GM18519 (cell line): ENCODE results near the gene NAA20.

Experiments used
- ATAC-seq: cut with Tn5 transposase; IDR thresholded peaks from one replicate; pipeline ENCODE4 v1.9.1; 2021; ENCODE audit warnings: mild to moderate bottlenecking, moderate library complexity; ENCODE audit not compliant: unreplicated experiment, low FRiP score

The NAA20 gene

GRCh38 chr20:20070871-20071726 is 53.9 kb downstream of the NAA20 start:
- no peak for ATAC-seq

- no peak for ATAC-seq
Observed at GRCh38 chr20:20073801-20074371, 56.7 kb downstream of the NAA20 start.

- no peak for ATAC-seq
Observed at GRCh38 chr20:20075032-20075431, 57.9 kb downstream of the NAA20 start.

- no peak for ATAC-seq
Observed at GRCh38 chr20:20076297-20077065, 59.3 kb downstream of the NAA20 start.

- ATAC-seq: no peak
Observed at GRCh38 chr20:20078041-20078440, 60.9 kb downstream of the NAA20 start.

- no peak for ATAC-seq
Observed at GRCh38 chr20:20079102-20079784, 62.1 kb downstream of the NAA20 start.
